ENCODE results near the gene GNB1. TPM values are rescaled to one million over a fixed set of nuclear protein-coding genes. Genes with fewer than 3 reads are reported as not detected.
A peak's percentile ranks its signal among the peaks of the same experiment; 100 is the strongest.

GNB1 gene
- total RNA-seq, 1 experiment from 2014 or later, result 74.5 TPM

- no peak for DNase-seq (ENCODE audit: low read depth)
Observed at GRCh38 chr1:1922956-1923833, 32.3 kb upstream of the GNB1 start.

DNA sequence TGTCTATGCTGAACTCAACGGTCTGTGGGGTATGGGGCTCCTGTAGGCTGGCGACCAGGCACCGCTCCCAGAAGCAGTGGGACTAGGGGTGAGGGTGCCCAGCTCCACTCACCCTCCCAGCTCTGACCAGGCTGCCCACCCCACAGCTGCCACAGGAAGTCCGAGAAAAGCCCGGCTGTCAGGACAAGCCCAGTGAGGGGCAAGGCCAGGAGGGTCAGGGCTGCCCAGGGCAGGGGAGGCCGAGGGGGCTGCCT lies 31.7 kb upstream of the GNB1 start:
- DNase-seq (ENCODE audit: low read depth), result no peak

DNA sequence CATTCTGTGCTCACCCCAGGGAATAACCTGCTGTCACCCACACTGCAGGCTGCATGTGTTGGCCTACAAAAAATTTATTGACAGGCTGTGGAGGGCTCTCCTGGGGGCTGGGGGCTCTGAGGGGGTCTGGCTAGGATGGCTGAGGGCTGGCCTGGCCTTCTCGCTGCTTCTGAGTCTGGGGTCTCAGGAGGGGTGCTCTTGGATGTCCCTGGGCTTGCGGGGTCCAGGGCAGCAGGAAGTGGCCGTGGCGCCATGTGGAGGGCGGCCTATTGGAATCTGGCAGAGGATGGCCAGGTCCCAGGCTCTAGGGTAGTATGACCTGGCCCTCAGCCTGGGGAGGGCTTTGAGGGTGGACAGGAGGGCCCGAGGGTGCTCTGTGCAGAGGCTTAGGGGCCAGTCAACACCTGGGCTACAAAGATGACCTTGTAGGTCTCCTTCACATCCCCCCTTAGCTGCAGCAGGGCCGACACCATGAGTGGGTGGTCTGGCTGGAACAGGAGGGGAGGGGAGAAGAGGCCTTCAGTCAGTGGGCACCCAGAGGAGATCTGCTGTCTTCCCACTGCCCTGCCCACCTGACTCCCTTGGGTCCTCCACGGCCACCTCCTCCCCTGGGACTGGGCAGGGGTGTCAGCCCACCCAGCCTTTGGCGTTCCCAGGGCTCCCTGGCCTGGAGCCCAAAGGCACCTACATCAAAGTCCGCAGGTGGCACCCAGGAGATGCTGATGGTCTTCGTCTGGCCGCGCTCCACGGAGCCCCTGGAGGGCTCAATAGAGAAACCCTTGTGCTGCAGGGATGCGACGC lies 31.2 kb upstream of the GNB1 start:
- no peak for DNase-seq (ENCODE audit: low read depth)

DNA sequence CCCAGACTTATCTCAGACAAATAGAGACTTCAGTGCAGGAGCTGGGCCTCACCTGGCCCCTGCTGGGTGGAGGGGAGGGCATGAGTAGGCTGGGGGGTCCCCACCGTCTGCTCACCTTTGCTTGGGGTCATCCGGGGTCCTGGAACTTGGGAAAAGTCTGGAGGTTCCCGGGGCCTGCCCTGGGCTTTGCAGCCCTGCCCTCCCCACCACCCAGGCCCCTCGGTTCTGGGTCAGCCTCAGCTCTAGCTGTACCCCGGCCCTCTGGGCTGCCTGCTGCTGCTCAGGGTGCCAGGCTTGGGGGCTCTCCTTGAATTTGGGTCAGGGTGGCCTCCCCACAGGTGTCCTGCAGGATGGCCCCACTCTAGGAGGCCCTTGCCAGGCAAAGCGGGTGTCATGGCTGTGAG lies 30.6 kb upstream of the GNB1 start:
- DNase-seq (ENCODE audit: low read depth), result no peak

- DNase-seq (ENCODE audit: low read depth), result no peak
Observed at GRCh38 chr1:1920608-1921458, 29.9 kb upstream of the GNB1 start.

DNA sequence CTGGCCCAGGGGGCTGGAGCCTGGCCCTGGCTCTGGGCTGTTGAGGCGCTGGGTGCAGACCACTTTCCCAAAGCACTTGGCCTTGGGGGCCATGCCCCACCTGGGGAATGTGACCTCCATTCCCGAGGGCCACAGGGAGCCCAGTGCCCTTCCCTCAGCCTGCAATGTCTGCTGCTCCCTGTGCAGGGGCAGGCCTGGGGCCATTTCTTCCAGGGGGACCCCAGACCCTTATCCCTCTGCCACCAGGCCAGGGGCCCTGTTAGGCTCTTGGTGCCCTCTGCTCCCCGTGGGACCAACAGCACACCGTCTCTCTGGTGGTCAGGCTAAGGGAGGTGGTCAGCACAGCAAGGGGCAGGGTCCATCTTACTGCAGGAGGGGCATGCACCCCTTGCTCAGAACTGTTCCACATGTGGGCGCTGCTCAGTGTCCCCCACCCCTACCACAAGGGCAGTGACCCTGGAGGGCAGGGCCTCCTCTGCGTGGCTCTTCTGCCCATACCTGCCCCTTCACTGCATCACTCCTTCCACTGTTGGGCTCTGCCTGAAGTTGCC lies 29.2 kb upstream of the GNB1 start:
- DNase-seq (ENCODE audit: low read depth), result no peak

DNA sequence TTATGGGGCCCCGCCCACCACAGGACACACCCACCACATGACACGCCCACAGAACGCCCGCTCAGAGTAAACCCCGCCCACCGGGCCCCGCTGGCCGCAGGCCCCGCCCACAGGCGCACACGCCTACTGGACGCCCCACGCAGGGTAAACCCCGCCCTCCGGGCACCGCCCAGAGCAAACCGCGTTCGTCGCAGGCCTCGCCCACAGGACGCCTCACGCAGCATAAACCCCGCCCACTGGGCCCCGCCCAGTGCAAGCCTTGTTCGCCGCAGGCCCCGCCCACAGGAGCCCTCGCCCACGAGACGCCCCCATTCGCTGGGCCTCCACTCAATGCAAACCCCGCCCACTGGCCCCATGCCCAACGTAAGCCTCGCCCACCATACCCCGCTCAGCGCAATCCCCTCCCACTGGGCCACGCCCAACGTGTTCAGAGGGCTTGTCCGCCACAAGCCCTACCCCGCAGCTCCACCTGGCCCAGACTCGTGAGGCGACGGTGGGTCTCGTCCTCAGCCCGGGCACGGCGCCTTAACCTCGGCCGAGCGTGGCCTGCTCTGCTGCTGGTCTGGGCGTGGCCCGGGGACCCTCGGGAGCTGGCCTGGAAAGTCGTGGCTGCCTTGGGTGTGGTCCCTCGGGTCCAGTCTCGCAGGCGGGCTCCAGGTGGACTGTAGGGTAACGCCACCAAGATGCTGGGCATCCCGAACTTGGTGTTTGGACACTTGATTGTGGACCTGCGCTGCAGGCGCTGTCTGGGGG lies 28.6 kb upstream of the GNB1 start:
- DNase-seq (ENCODE audit: low read depth), result peak; percentile 84

- no peak for DNase-seq (ENCODE audit: low read depth)
Observed at GRCh38 chr1:1918901-1919303, 28.0 kb upstream of the GNB1 start, which contains the start of gene TMEM52. Gene TMEM52, minus strand, starts transcription at chr1:1919279. Its CDS starts 14 bp downstream, at chr1:1919265.

GRCh38 chr1:1917995-1918900 lies 27.4 kb upstream of the GNB1 start:
- DNase-seq (ENCODE audit: low read depth), result no peak

DNA sequence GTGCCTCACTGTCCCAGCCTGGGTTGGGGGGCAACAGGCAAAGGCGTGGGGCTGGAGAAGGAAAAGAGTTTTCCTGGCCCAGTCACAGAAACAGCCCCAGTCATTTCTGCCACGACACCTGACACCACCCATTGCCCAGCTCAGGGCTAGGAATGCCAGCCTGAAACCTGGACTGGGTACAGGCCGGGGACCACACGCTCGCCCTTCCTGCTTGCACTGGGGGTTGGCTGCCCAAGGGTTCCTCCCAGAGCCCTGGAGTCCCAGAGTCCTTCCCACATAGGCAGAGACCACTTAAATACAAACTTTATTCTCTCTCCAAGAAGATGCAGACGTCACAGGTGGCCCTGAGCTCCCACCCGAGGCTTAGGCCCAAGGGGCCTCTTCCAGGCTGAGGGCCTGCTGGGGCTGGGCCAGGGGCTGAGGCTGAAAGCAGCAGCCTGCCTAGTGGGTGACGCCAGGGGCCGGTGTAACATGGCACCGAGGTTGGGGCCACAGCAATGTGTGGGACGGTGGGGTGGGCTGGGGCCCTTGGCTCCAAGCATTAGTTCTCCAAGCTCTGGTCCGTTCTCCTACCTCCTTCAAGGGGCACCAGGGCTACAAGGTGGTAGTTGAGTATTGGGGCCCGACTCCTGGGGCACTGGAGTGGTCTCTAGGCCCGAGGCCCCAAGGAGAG lies 26.6 kb upstream of the GNB1 start:
- DNase-seq (ENCODE audit: low read depth), result no peak

DNA sequence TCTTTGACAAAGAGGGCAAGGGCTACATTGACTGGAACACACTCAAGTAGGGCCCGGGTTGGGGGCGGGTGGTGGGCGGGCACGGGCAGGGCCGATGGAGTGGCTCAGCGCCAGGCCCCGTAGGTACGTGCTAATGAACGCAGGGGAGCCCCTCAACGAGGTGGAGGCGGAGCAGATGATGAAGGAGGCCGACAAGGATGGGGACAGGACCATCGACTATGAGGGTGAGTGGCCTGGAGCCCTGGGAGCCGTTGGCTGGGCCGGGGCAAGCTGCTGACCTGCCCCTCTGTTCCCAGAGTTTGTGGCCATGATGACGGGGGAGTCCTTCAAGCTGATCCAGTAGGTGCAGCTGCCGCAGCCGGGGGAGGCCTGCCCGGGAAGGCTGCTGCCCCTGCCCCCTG lies 26.0 kb upstream of the GNB1 start:
- no peak for DNase-seq (ENCODE audit: low read depth)

- no peak for DNase-seq (ENCODE audit: low read depth)
Observed at GRCh38 chr1:1915911-1916840, 25.3 kb upstream of the GNB1 start.

DNA sequence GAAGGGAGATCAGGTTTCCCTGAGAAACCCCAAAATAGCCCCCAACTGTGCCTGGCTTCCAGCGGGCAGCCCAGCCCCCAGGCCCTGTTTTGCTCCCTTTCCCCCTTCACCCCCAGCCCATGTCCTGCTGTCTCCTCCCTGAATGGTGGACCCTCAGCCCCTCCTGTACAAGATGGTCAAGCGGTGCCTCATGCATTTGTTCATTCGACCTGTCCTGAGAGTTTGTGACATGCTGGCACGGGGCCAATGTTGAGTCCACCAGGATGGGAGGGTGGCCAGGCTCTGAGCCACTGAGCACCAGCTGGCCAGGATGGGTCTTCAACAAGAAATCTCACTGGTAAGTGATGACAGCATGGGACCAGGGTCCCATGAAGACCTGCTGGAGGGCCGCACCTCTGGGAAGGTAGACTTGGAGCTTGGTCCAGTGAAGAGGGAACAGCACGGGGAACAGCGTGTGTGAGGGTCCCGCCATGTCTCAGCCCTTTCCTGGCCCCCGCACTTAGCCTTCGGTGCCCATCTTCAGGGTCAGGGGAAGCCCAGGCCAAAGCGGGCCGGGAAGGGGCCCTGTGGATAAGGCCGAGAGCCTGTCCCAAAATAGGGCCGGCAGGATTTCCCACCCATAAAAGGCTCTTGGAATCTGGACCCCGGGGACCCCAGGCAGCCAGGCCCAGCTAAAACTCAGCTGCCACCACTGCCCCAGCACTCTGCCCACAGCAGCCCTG lies 24.2 kb upstream of the GNB1 start, which contains the start of gene CALML6:
CALML6 (plus strand) TSS at position 290 of the 722 bp plus-strand sequence; CDS start at position 311, 21 bp downstream.
- no peak for DNase-seq (ENCODE audit: low read depth)

- no peak for DNase-seq (ENCODE audit: low read depth)
Observed at GRCh38 chr1:1914101-1914970, 23.4 kb upstream of the GNB1 start.

GRCh38 chr1:1911350-1912041 lies 20.6 kb upstream of the GNB1 start:
- no peak for DNase-seq (ENCODE audit: low read depth)

Data from HT1080 (cell line).